Measurements from ENCODE around the gene SYK. TPM values are rescaled to one million over a fixed set of nuclear protein-coding genes. Genes with fewer than 3 reads are reported as not detected.

The SYK gene
- total RNA-seq, 4 donors from 2014 or later: 50.7 to 107 (median 87.1) TPM

DNA sequence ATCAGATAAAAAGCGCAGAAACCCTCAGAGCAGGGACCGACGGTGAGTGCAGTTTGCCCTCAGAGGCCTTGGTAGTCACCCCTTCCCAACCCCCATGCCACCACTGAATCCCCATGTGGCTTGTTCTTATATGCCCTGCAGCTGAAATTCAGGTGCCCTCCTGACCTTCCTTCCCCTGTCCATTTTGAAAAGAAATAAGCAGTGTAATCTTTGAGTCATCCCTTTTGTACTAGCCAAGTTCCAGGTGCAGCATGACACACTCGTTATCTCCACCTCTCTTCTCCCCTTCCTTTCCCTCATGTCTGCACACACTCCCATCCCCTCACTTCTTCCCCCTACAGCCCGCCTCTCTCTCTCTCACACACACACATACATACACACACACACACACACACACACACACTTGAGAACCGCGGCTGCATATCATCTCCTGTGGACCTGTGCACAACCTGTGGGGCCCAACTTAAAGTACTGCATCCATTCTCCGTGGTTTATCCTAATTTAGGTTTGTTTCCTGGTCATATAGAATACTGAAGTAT lies 53.1 kb downstream of the SYK start:
- H3K36me3 ChIP-seq: no peaks in the 10 kb centered on the region
- no peaks in the 10 kb centered on the region for H3K9me3 ChIP-seq
- peaks cover 11 to 14% of the 10 kb centered on the region in 2 donors for H3K4me1 ChIP-seq
- 67 to 78% methylated on average over 7 to 8 of the region's 8 CpGs for WGBS, 2 donors
- intact Hi-C loops (cut with DNase I): no loop called here
- no peak overlapping the region for H3K27ac ChIP-seq
- no peak overlapping the region for H3K4me3 ChIP-seq (replicated peaks in 1 of 3)
- H3K27me3 ChIP-seq: no peaks in the 10 kb centered on the region
- TF ChIP-seq, protein P1, sequence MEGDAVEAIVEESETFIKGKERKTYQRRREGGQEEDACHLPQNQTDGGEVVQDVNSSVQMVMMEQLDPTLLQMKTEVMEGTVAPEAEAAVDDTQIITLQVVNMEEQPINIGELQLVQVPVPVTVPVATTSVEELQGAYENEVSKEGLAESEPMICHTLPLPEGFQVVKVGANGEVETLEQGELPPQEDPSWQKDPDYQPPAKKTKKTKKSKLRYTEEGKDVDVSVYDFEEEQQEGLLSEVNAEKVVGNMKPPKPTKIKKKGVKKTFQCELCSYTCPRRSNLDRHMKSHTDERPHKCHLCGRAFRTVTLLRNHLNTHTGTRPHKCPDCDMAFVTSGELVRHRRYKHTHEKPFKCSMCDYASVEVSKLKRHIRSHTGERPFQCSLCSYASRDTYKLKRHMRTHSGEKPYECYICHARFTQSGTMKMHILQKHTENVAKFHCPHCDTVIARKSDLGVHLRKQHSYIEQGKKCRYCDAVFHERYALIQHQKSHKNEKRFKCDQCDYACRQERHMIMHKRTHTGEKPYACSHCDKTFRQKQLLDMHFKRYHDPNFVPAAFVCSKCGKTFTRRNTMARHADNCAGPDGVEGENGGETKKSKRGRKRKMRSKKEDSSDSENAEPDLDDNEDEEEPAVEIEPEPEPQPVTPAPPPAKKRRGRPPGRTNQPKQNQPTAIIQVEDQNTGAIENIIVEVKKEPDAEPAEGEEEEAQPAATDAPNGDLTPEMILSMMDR (IDR thresholded peaks at IDR 0.05): no peak
- TF ChIP-seq POLR2A (IDR thresholded peaks at IDR 0.05): no peak
- DNase-seq: no peak

DNA sequence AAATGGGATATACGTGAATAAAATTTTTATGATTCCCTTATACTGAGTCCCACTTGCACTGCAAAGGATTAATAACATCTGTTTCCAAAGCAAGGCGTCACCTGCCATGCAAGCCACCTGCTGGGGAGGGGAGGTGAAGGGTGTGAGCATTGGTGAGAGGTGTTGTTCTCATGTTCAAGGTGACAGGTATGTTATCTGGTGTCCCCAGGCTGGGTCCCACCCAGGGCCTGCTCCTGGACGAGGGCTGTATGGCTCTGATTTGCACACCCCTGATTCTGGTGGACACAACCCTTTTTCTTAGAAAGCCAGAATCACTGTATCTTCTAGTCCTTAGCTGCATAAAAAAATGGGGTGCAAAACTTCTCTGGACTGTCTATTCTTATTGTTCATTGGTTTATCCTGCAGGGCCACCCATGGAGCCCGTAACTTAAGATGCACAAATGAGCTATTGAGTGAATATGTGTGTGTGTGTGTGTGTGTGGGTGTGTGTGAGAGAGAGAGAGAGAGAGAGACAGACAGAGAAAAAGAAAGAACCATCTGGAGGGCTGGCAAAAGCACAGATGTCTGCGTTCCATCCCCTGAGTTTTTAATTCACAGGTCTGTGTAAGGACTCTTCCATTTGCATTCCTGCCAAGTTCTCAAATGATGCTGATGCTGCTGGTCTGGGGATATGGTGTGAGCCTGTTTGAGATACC lies 53.7 kb downstream of the SYK start:
- intact Hi-C loops (cut with DNase I): no loop called here
- Histone ChIP-seq H3K27ac (no peak overlapping the region), H3K9me3 (no peaks in the 10 kb centered on the region), H3K36me3 (no peaks in the 10 kb centered on the region), H3K4me3 (replicated peaks in 1 of 3) (no peak overlapping the region), H3K4me1 (peaks cover 11 to 14% of the 10 kb centered on the region in 2 donors), H3K27me3 (no peaks in the 10 kb centered on the region)
- no peak for DNase-seq
- TF ChIP-seq POLR2A (IDR thresholded peaks at IDR 0.05): no peak
- TF ChIP-seq, protein P1 (IDR thresholded peaks at IDR 0.05): no peak
- WGBS, 2 donors: 93% methylated on average over 5 of the region's 5 CpGs

GRCh38 chr9:90857091-90857490 lies 55.5 kb downstream of the SYK start:
- Histone ChIP-seq H3K27ac (no peak overlapping the region), H3K4me3 (replicated peaks in 1 of 3) (no peak overlapping the region), H3K4me1 (peaks cover 7 to 8% of the 10 kb centered on the region in 2 donors), H3K9me3 (no peaks in the 10 kb centered on the region), H3K27me3 (no peaks in the 10 kb centered on the region), H3K36me3 (no peaks in the 10 kb centered on the region)
- no peak for DNase-seq
- 86 to 88% methylated on average over 6 of the region's 6 CpGs for WGBS, 2 donors
- TF ChIP-seq POLR2A (IDR thresholded peaks at IDR 0.05): no peak
- TF ChIP-seq, protein P1 (IDR thresholded peaks at IDR 0.05): no peak
- intact Hi-C loops (cut with DNase I): no loop called here

- Histone ChIP-seq H3K9me3 (no peaks in the 10 kb centered on the region), H3K27ac (no peak overlapping the region), H3K4me3 (replicated peaks in 1 of 3) (no peak overlapping the region), H3K36me3 (no peaks in the 10 kb centered on the region), H3K4me1 (peaks cover 1 to 2% of the 10 kb centered on the region in 2 donors), H3K27me3 (no peaks in the 10 kb centered on the region)
- intact Hi-C loops (cut with DNase I): no loop called here
- DNase-seq: no peak
- WGBS, 2 donors: 70 to 82% methylated on average over 5 of the region's 5 CpGs
- TF ChIP-seq, protein P1 (IDR thresholded peaks at IDR 0.05): no peak
- no peak for TF ChIP-seq POLR2A (IDR thresholded peaks at IDR 0.05)
Measured at GRCh38 chr9:90857855-90858254, 56.2 kb downstream of the SYK start.

GRCh38 chr9:90858457-90858901 lies 56.9 kb downstream of the SYK start:
- Histone ChIP-seq H3K27me3 (no peaks in the 10 kb centered on the region), H3K27ac (no peak overlapping the region), H3K36me3 (no peaks in the 10 kb centered on the region), H3K4me1 (no peaks in the 10 kb centered on the region), H3K4me3 (replicated peaks in 1 of 3) (no peak overlapping the region), H3K9me3 (no peaks in the 10 kb centered on the region)
- 92 to 93% methylated on average over 3 to 4 of the region's 4 CpGs for WGBS, 2 donors
- intact Hi-C loops (cut with DNase I): no loop called here
- TF ChIP-seq POLR2A (IDR thresholded peaks at IDR 0.05): no peak
- TF ChIP-seq, protein P1 (IDR thresholded peaks at IDR 0.05): no peak
- DNase-seq: no peak

Measured in thyroid gland (tissue), 4 donors.